Heart left ventricle (tissue), 13 donors: ENCODE data around the gene SYDE1.

Experiments used
- POLR2A ChIP-seq, 2 donors: fragments of 450-650 bp; IDR thresholded peaks; one replicate each; pipeline ENCODE4 v1.6.1; 2017; ENCODE audit warnings: antibody characterized with exemption in 2 of 2, mild to moderate bottlenecking in 2 of 2, moderate library complexity in 2 of 2
- TF ChIP-seq, protein P1 (sequence below), 12 donors: fragments of 200-600 bp; sonication (generic) in 4 of 12; IDR thresholded peaks; one replicate each; pipeline versions ENCODE4 v1.5.0 to v1.8.0; 2018 to 2022; ENCODE audit warnings: antibody characterized with exemption in 12 of 12, mild to moderate bottlenecking in 5 of 12
- donor health status: ischemic (EF 13 %, LVEDD 7.1; RV severe dilation, severe dysfunction).
- donor health status: DM: no; HTN: yes; CAD: no.
- donor health status: DM: no; HTN: no; CAD: no.
- donor health status: ischemic (EF 25% LVEDD 6.9; RV normal size, moderate dysfunction).
- donor health status: ischemic (EF 25% LVEDD 5.7; RV mildly dilated, moderate dysfunction).
- donor health status: ischemic (EF 35%, LVEDD 5.7; RV mildly dilated, moderate dysfunction).
- donor health status: nonischemic (EF 11% LVEDD 7.7; RV severe dilation, severe dysfunction).
- donor health status: DM: yes; HTN: yes; CAD: no.
- donor health status: PGD.
- donor health status: ischemic (EF 29% LVEDD 5.4; RV normal size, mild dysfunction).
- donor health status: nonischemic (EF 23%, LVEDD 6.1; RV moderate dilation, normal function).

DNA sequence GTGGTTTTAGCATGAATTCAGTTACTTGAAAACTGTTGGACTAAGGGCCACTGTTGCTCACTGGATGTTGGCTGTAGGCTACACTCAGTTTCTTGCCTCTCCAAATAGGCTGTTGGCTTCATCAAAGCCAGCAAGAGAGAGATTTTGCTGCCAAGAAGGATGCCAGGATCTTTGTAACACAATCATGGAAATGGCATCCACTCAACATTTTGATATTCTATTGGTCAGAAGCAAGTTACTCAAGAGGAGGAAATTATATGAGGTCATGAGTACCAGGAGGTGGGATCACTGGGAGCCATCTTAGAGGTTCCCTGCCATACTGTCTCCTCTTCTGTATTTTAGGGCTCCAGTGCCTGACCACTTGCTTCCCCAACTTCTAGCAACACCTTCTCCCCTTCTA is 30.6 kb downstream of the SYDE1 start:
- TF ChIP-seq POLR2A (IDR thresholded peaks at IDR 0.05) = no peak
- TF ChIP-seq, protein P1, sequence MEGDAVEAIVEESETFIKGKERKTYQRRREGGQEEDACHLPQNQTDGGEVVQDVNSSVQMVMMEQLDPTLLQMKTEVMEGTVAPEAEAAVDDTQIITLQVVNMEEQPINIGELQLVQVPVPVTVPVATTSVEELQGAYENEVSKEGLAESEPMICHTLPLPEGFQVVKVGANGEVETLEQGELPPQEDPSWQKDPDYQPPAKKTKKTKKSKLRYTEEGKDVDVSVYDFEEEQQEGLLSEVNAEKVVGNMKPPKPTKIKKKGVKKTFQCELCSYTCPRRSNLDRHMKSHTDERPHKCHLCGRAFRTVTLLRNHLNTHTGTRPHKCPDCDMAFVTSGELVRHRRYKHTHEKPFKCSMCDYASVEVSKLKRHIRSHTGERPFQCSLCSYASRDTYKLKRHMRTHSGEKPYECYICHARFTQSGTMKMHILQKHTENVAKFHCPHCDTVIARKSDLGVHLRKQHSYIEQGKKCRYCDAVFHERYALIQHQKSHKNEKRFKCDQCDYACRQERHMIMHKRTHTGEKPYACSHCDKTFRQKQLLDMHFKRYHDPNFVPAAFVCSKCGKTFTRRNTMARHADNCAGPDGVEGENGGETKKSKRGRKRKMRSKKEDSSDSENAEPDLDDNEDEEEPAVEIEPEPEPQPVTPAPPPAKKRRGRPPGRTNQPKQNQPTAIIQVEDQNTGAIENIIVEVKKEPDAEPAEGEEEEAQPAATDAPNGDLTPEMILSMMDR (IDR thresholded peaks at IDR 0.05) = no peak
